Left hindlimb (tissue), 1 donor: ENCODE results near the gene ZSWIM5.
"Not testable (repeated sequence)": the region's sequence is repeated elsewhere in the genome, so short reads cannot be mapped to it uniquely, and the experiment has no call there.

Experiments used
- DNase-seq: peaks from one replicate; pipeline ENCODE4 v3.0.0-alpha.2; 2018

The ZSWIM5 gene

DNA sequence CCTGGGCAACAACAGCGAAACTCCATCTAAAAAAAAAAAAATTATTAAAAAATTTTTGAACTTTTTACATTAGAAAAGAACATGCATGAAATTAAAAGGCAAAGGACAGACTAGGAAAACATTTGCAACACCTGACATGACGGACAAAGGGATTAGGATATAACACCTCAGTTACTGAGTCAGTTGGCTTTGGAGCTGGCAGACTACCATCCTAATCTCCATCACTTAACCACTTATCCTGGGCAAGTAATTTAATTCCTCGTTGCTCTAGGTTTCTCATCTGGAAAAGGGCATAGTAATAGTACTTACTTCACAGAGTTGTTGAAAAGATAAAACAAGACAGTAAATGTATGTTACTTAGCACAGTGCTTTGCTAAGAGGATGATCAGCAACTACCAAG, 207.2 kb downstream of the ZSWIM5 start:
- DNase-seq: no peak

DNA sequence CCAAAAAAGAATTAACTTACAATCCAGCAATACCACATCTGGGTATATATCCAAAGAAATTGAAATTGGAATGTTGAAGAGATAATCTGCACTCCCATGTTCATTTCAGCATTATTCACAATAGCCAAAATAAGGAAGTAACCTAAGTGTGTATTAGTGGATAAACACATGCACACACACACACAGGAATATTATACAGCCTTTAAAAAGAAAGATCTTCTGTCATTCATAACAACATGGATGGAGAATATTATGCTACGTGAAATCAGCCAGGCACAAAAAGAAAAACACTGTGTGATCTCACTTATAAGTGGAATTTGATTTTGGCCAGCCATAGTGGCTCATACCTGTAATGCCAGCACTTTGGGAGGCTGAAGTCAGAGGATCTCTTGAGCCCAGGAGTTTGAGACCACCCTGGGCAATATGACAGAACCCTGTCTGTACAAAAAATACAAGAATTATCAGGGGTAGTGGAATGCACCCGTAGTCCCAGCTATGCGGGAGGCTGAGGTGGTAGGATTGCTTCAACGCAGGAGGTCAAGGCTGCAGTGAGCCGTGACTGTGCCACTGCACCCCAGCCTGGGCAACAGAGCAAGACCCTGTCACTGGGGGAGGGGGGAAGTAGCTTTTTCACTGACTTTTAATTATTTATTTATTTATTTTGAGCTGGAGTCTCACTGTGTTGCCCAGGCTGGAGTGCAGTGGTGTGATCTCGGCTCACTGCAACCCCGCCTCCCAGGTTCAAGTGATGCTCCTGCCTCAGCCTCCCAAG, 210.8 kb downstream of the ZSWIM5 start:
- no peak for DNase-seq

DNA sequence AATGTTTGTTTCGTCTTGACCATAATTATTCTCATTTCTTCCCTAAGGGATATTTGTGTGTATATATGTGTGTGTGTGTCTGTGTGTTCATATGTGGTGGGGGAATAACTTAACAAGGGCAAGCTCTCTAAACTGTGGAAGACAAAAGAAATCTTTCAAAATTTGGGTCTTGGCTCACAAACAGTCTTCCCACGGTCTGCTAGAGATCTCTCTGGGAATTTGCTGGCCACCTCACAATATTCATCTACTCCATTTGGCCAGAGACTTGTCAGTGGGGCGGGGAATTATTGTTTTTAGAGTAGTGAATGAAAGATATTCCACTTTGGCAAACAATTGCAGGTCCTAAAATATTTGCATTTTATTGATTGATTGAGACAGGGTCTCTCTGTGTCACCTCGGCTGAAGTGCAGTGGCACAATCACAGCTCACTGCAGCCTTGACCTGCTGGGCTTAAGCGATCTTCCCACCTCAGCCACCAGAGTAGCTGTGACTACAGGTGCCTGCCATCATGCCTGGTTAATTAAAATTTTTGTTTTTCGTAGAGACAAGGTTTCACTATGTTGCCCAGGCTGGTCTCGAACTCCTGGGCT, 212.0 kb downstream of the ZSWIM5 start:
- no peak for DNase-seq

DNA sequence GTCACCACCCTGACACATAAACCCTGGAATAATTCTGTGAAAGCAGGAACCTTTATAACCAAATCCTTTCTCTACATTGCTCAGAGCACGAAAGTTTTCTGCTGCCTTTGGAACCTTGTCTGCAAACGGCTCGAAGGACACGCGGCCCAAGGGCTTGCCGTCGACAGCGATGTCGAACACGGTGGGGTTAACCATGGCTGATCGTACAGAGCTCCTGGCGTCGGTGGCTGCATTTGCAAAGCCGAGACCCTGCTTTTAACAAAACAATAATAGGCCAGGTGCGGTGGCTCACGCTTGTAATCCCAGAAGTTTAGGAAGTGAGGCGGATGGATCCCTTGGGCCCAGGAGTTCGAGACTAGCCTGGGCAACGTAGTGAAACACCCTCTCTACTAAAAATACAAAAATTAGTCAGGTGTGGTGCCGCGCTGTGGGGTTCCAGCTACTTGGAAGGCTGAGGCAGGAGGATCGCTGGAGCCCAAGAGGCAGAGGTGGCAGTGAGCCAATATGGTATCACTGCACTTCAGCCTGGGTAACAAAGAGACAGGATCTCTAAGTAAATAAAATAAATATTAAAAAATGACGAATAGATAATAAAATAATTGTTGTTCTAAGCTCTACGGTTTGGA, 217.8 kb downstream of the ZSWIM5 start:
- no peak for DNase-seq

DNA sequence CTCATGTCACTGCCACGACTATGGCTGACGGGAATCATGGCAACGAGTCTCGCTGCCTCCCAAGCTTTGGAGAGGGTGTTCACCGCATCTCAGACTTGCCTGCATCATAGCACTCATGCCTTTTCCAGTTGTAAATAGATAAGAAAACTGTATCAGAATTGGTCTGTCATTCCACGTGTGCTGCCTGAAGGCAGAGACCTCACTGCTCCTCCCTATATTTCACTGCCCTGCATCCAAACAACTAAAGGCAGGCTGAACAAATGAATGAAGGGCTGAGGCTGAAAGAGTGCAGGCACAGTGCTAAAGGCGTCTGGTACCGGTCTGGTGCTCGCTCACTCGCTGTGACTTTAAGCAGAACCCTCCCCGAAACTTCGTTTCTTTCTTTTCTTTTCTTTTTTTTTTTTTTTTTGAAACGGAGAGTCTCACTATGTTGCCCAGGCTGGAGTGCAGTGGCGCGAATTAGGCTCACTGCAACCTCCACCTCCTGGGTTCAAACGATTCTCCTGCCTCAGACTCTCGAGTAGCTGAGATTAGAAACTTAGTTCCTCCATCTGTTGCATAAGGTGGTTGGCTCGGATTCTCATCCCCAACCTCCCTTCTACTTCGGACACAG, 220.6 kb downstream of the ZSWIM5 start:
- no peak for DNase-seq

DNA sequence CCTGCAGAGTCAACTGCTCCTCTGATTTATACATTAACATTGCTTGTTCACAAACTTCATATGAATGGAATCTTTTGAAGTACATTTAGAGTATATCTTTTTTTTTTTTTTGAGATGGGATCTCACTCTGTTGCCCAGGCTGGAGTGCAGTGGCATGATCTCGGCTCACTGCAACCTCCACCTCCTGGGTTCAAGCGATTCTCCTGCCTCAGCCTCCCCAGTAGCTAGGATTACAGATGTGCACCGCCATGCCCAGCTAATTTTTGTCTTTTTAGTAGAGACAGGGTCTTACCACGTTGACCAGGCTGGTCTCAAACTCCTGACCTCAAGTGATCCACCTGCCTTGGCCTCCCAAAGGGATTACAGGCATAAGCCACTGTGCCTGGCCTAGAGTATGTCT, 229.0 kb downstream of the ZSWIM5 start:
- not testable (repeated sequence) for DNase-seq

DNA sequence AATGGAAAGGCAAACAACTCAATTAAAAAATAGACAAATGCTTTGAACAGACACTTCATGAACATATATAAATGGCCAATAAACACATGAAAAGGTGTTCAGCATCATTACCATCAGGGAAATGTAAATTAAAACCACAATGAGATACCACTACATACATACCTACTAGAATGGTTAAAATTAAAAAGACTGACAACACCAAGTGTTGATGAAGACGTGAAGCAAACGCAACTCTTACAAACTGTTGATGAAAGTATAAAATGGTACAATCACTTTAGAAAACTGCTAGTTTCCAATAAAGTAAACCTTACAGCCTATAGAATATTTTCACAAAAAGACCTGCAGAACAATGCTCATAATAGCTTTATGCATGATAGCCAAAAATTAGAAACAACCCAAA, 230.2 kb downstream of the ZSWIM5 start:
- DNase-seq: no peak

DNA sequence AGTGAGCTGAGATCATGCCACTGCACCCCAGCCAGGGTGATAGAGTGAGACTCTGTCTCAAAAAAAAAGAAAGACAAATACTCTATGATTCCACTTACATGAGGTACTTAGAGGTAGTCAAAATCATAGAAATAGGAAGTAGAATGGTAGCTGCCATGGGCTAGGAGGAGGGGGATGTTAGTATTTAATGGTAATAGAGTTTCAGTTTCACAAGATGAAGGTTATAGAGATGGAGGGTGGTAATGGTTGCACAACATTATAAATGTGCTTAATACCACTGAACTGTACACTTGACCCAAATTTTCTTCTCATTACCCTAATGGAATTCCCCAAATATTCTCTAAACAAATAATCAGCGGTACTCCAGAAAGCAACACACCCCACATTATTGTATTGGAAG, 232.8 kb downstream of the ZSWIM5 start:
- DNase-seq: no peak

DNA sequence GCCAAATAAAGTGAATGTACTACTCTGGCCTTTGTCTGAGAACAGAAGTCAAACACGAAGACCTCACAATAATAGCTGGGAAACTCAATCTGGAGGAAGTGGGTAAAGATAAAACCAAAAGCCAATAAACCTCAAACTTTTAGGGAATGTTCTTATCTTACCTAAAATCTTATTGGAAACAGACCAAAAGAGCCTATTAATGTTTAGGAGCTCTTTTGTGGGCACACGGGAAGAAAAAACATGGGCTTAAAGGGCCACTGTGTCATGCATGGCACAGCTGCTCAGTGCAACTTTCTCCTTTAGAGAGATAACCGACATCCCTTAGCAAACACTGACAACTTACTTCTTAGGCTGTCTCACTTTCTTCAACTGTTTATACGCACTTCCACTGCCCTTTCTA, 236.1 kb downstream of the ZSWIM5 start:
- no peak for DNase-seq
